OCI-LY3 (cell line): ENCODE measurements around the gene FBN2.

ENCODE experiments used
- EZH2phosphoT487 ChIP-seq: fragments of 200-600 bp; shearing (Covaris generic); IDR thresholded peaks from 2 replicates; pipeline ENCODE4 v1.6.1; 2018; ENCODE audit warnings: antibody characterized with exemption, mixed run types, low read depth
- TF ChIP-seq, protein P1 (sequence below): fragments of 200-600, 300-600 bp; sonication (generic); IDR thresholded peaks from 2 replicates; pipeline ENCODE4 v1.5.1; 2014; ENCODE audit warnings: antibody characterized with exemption, low read length, low read depth

DNA sequence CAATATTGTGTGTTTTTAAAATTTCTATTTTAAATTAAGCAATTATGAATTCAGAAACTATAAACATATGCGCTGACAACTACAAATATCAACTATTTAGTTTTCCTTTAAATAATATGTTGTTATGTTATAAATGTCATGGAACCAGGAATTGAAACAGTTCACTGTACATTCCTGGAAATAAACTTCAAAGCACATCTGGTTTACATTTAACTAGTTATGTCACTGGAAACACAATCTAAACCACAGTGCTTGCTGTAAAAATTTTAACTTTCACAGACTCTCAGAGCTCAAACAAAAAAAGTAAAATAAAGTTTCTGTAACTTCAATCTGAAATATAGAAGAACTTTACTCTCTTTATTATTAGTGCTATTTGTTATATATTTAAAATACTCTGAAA lies 179.2 kb downstream of the FBN2 start:
- TF ChIP-seq, protein P1, sequence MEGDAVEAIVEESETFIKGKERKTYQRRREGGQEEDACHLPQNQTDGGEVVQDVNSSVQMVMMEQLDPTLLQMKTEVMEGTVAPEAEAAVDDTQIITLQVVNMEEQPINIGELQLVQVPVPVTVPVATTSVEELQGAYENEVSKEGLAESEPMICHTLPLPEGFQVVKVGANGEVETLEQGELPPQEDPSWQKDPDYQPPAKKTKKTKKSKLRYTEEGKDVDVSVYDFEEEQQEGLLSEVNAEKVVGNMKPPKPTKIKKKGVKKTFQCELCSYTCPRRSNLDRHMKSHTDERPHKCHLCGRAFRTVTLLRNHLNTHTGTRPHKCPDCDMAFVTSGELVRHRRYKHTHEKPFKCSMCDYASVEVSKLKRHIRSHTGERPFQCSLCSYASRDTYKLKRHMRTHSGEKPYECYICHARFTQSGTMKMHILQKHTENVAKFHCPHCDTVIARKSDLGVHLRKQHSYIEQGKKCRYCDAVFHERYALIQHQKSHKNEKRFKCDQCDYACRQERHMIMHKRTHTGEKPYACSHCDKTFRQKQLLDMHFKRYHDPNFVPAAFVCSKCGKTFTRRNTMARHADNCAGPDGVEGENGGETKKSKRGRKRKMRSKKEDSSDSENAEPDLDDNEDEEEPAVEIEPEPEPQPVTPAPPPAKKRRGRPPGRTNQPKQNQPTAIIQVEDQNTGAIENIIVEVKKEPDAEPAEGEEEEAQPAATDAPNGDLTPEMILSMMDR, result no peak
- TF ChIP-seq EZH2phosphoT487, result no peak
